Measurements from ENCODE around the gene LAMC3. TPM values are rescaled to one million over a fixed set of nuclear protein-coding genes. Genes with fewer than 3 reads are reported as not detected.
"Not testable (repeated sequence)": the region's sequence is repeated elsewhere in the genome, so short reads cannot be mapped to it uniquely, and the experiment has no call there.

LAMC3 gene
- total RNA-seq, 1 donor from 2014 or later: 26.4 TPM

DNA sequence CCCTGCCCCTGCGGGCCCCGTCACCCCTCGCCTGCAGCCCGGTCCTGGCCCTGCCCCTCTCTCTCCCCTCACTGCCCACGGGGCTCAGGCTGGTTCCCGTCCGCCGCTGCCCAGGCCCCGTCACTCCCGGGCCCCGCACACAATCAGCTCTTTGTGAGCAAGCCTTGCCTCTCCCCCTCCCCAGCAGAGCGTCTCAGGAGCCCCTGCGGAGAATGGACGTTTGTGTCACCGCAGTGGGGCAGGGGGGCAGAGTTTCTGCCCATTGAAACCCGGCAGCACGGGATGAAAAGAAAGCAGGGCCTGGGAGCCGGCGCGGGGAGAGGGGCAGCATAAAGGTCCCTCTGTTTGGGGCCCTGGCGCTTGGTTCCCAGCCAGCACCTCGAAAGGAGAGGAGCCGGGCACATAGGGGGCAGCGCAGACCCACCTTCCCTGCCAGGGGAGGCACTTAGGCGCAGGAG is 102.9 kb downstream of the LAMC3 start:
- Histone ChIP-seq H3K4me3 (no peak overlapping the region), H3K27ac (no peak overlapping the region), H3K4me1 (no peaks in the 10 kb centered on the region), H3K9me3 (no peaks in the 10 kb centered on the region), H3K27me3 (ENCODE audit: low read depth) (peaks cover 4% of the 10 kb centered on the region), H3K36me3 (no peaks in the 10 kb centered on the region)
- intact Hi-C loops (cut with DNase I): no loop called here
- no peak for ATAC-seq
- TF ChIP-seq, protein P1, sequence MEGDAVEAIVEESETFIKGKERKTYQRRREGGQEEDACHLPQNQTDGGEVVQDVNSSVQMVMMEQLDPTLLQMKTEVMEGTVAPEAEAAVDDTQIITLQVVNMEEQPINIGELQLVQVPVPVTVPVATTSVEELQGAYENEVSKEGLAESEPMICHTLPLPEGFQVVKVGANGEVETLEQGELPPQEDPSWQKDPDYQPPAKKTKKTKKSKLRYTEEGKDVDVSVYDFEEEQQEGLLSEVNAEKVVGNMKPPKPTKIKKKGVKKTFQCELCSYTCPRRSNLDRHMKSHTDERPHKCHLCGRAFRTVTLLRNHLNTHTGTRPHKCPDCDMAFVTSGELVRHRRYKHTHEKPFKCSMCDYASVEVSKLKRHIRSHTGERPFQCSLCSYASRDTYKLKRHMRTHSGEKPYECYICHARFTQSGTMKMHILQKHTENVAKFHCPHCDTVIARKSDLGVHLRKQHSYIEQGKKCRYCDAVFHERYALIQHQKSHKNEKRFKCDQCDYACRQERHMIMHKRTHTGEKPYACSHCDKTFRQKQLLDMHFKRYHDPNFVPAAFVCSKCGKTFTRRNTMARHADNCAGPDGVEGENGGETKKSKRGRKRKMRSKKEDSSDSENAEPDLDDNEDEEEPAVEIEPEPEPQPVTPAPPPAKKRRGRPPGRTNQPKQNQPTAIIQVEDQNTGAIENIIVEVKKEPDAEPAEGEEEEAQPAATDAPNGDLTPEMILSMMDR (IDR thresholded peaks at IDR 0.05): no peak
- no peak for DNase-seq

DNA sequence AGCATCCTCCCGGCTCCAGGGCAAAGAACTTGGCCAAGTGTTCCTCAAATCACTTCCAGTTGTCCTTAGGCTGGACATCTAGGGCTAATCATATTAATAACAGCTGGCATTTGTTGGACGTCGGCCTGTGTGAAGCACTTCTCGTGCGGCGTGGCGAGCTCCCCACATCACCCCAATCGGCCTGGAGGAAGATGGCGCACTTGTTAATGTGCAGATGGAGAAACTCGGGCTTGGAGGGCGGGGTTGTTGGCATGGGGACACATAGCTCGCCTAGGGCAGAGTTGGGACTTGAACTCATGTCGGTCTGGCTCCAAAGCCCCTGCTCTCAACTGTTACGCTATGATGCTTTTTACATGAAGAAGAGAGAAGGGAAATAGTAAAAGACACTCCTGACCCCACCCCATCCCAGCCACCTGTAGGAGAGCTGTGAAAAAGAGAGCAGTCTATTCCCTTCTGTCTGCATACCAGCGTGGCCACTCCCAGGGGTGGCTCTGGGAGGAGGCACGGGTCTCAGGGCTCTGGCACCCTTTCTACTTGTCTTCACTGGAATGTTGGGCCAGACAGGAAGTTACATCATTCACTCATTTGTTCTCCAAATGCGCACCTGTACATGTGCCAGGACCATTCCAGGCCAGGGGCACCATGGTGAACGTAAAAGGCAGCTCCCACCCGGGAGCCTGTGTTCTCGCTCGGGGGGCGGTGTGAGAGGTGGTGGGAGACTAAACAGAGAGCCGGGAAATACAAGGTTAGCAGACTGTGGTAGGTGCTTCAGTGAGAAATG is 103.6 kb downstream of the LAMC3 start:
- H3K27ac ChIP-seq: no peak overlapping the region
- intact Hi-C loops (cut with DNase I): no loop called here
- DNase-seq (no peak), ATAC-seq (no peak)
- TF ChIP-seq, protein P1 (IDR thresholded peaks at IDR 0.05): no peak
- no peak overlapping the region for H3K4me3 ChIP-seq
- H3K36me3 ChIP-seq: no peaks in the 10 kb centered on the region
- no peaks in the 10 kb centered on the region for H3K4me1 ChIP-seq
- no peaks in the 10 kb centered on the region for H3K9me3 ChIP-seq
- H3K27me3 ChIP-seq (ENCODE audit: low read depth): peaks cover 4% of the 10 kb centered on the region

DNA sequence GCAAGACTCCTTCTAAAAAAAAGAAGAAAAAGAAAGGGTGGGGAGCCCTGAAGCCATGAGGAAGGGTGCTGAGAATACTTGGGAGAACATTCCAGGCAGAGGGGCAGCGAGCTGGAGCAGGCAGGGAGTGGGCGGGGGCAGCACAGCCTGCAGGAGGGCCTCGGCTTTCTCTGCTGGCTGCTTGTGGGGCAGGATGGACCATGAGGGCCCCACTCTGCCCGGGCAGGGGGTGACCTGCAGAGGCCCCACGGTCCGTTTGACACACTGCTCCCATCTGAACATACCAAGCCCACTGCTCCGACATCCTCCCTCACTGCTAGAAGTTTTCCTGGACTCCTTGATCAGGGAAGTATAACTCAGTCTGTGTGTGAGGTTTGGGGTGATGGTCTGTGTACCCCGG is 104.7 kb downstream of the LAMC3 start:
- ATAC-seq (no peak), DNase-seq (no peak)
- peaks cover 4% of the 10 kb centered on the region for H3K27me3 ChIP-seq (ENCODE audit: low read depth)
- intact Hi-C loops (cut with DNase I): no loop called here
- H3K4me3 ChIP-seq: no peak overlapping the region
- peaks cover 5% of the 10 kb centered on the region for H3K4me1 ChIP-seq
- H3K27ac ChIP-seq: no peak overlapping the region
- H3K36me3 ChIP-seq: no peaks in the 10 kb centered on the region
- H3K9me3 ChIP-seq: no peaks in the 10 kb centered on the region
- TF ChIP-seq, protein P1 (IDR thresholded peaks at IDR 0.05): no peak

DNA sequence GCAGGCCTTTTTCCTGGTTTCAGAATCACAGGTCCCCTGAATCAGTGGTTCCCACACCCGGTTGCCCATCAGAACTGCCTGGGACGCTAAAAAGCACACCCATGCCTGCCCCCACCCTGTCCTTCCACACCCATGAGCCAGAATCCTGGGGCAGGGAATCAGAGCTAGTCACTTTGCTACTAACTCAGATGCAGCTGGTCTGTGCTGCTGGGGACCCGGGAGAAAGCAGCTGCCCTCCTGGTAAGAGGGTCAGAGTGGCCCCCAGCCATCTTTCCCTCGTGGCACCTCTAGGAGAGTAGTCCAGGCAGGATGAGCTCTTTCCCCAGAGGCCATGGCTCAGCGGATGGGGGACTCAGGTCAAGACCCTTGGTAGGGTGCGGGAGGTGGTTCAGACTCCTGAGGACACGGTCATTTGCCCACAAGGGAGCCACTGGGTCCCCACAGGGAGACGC is 105.1 kb downstream of the LAMC3 start:
- ATAC-seq (no peak), DNase-seq (no peak)
- Histone ChIP-seq H3K4me1 (peaks cover 5% of the 10 kb centered on the region), H3K27me3 (ENCODE audit: low read depth) (peaks cover 4% of the 10 kb centered on the region), H3K4me3 (no peak overlapping the region), H3K27ac (no peak overlapping the region), H3K36me3 (no peaks in the 10 kb centered on the region), H3K9me3 (no peaks in the 10 kb centered on the region)
- intact Hi-C loops (cut with DNase I): no loop called here
- TF ChIP-seq, protein P1 (IDR thresholded peaks at IDR 0.05): no peak

DNA sequence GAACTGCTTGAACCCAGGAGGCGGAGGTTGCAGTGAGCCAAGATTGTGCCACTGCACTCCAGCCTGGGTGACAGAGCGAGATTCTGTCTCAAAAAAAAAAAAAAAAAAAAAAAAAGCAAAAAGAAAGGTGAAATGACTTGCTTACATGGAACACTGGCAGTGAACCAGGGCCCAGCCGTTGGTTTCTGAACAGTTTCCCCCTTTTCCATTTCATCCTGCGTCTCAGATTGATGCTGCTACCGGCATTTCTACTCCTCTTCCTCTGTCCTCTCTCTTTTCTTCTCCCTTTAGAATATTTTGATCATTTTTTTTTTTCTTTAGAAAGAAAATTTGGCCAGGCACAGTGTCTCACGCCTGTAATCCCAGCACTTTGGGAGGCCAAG is 106.4 kb downstream of the LAMC3 start:
- H3K27ac ChIP-seq; H3K36me3 ChIP-seq; H3K4me3 ChIP-seq; intact Hi-C loops (cut with DNase I); H3K9me3 ChIP-seq; DNase-seq; H3K4me1 ChIP-seq; H3K27me3 ChIP-seq (ENCODE audit: low read depth); ATAC-seq: not testable (repeated sequence)
